ENCODE data around the gene SMARCA2.
A peak's percentile ranks its signal among the peaks of the same experiment; 100 is the strongest.

SMARCA2 gene

DNA sequence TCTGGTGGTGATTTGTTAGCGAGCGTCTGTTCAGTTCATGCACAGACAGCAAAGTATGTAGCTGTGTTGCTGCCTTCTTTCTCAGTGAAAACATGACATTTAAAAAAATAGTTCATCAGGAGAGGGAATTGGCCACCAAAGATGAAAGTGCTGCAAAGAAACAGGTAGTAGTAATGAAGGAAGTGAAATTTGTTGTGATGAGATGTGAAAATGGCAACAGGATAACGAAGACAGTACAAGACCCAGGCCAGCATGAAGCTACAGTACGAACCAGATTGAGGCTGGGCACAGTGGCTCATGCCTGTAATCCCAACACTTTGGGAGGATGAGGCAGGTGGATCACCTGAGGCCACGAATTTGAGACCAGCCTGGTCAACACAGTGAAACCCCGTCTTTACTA is 136.0 kb downstream of the SMARCA2 start:
- DNase-seq: no peak

DNA sequence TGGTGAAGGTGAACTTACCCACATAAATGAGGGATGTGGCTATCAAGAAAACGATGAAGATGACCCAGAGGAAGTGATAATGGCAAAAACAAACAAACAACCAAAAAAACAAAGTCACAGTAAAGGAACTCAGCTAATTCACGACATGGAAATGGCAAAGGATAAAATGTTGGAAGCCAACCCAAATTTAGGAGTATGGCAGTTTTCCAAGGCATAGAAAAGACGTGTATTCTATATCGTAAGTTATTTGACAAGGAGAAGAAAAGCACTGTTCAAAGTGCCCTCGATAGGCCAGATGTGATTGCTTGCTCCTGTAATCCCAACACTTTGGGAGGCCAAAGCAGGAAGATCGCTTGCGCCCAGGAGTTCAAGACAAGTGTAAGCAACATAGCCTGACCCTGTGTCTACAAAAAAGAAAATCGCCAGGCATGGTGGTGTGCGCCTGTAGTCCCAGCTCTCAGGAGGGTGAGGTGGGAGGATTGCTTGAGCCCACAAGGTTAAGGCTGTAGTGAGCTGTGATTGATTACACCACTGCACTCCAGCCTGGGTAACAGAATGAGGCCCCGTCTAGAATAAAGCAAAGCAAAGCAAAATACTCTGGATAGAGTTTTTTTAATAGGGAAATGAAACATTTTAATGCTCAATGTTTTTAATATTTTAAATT is 138.0 kb downstream of the SMARCA2 start:
- no peak for DNase-seq

DNA sequence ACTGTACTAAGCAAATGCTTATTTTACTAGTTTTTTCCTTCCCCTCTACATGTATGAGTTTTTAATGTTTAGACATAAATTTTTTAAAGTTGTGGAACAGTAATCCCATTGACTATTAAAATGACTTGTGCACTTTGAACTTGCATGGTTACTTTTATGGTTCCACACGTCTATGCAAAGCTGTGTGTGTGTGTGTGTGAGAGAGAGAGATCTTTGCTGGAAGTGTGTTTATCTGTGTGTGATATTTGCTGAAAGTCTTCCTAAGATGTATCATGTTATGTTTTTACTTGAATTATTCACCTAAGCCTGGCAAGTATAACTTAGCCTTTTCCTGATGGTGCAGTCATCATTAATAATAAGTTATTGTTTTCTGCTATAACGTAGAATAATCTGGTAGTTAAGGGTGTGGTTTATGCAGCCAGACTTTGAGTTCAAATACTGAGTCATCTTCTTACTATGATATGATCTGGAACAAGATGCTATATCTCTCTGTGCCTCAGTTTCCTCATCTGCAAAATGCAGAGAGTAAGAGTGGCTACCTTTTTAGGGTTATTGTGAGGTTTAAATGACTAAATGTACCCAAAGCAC is 138.6 kb downstream of the SMARCA2 start:
- no peak for DNase-seq

DNA sequence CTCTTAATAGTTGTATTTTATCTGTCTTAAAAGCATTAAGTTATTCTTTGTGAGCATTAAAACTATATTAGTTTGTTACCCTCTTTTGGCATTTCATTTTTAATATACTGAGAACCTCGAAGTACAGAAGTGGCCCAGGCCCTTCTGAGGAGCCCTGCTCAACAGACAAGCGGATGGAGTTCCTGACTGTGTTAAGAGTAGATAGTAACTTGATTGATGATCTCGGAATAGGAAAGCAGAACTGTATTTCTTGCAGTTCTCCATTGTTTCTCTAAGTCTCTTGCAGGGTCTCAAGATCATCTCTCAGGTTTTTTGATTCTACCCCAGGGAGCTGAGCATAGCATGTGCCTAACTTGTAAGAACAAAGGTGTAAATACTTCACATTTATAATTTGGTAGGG is 139.6 kb downstream of the SMARCA2 start:
- DNase-seq: no peak

DNA sequence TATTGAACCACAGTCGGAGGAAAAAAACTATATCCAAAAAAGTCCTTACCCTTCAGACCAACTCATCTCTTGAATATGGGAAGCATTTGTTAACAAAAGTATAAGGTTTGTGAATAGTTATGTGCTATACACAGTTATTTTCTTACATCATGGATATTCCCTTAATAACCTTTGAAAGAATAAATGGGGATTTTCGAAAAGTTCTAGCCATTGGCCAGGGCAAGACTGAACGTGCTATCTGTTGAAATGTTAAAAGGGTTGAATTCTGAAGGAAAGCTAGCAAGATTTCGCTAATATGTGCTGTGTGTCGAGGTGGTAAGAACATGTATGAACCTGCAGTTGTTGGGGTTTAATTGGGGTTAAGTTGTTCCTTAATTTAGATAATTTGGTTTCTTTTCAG is 140.8 kb downstream of the SMARCA2 start:
- DNase-seq: no peak

DNA sequence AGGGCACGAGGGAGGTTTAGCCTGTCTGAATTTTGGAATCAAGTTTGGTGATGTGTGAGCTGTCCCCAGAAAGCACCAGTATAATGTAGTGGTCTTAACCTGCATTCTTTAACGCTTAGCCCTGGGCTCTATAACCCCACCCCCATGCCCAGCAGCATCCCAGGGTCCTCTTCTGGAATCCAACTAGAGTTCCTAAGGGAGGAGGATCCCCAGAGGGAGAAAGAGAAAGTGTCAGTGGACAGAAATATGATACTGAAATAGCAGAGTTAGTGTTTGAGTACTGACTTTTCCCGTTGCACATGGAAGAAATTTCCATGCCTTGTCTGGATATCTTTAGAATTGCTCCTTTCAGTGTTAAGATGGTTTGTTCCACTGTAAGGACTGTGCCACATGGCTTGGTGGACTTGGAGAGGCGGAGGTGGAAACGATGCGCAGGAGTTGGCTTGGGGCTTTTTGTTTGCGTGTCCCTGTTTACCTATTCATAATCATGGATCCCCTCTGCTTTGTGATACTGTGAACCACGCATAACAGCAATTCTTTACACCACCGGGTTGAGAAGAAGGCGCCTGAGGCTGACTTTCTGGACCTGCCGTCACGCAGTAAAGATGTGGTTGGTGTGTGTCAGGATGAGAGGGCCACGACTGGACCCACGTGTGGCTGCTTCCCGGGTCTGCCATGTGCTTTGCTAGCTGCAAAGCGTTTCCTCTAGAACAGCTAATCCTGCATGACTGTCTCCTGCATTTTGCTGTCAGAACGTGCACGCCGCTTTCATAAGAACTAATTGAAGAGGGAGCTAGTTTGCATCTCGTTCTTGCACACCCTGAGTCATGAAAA is 142.3 kb downstream of the SMARCA2 start:
- DNase-seq: peak; percentile 13

DNA sequence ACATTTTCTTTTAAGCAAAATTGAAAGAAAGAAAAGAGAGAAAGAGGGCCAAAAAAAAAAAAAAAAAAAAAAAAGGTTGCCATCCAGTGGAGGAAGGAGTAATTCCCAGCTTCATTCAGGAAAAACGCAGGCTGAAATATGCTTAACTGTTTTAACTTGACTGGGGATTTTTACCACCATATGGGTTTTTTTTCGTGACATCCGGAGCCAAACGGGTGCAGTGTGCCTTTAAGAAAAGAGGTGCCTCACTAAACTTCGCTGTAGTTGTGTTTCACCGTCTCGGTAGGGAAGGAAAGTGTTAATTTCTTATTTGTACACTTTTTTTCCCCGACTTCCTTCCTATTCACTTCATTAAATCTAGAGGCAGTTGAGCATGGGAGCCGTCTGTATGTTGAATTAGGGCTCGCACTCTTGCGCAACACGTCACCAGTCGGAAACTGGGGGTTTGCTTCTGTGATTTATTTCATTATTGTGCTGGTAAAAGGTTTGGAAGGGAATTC is 143.0 kb downstream of the SMARCA2 start:
- peak; percentile 65 for DNase-seq

DNA sequence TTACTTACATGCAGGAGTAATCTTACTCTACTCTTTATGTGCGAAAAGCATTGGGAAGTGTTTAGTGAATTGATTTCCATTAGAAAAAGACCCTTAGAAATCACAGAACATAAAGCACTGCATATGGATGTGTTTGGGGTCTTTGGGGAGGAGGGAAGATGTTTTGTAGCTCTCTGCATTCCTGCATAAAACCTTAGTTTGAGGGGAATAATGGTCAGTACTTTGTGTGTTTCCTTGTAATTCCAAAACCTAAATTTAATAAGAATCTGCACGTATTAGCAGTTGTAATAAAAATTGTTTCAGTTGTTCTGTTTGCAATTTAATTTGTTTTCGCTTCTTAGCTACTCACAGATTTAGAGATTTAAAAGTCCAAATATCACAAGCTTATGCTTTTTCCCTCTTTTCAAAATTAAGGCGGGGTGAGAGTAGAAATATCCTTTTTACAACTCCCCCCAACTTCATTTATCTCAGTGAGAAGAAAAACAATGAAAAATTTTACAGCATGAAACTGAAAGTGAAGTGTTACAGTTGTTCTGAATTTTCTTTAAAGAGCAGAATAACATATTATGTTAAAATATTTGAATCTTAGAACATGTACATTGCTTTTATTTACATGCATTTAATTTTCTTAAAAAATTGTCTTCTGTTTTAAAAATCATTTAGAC is 143.8 kb downstream of the SMARCA2 start:
- no peak for DNase-seq

DNA sequence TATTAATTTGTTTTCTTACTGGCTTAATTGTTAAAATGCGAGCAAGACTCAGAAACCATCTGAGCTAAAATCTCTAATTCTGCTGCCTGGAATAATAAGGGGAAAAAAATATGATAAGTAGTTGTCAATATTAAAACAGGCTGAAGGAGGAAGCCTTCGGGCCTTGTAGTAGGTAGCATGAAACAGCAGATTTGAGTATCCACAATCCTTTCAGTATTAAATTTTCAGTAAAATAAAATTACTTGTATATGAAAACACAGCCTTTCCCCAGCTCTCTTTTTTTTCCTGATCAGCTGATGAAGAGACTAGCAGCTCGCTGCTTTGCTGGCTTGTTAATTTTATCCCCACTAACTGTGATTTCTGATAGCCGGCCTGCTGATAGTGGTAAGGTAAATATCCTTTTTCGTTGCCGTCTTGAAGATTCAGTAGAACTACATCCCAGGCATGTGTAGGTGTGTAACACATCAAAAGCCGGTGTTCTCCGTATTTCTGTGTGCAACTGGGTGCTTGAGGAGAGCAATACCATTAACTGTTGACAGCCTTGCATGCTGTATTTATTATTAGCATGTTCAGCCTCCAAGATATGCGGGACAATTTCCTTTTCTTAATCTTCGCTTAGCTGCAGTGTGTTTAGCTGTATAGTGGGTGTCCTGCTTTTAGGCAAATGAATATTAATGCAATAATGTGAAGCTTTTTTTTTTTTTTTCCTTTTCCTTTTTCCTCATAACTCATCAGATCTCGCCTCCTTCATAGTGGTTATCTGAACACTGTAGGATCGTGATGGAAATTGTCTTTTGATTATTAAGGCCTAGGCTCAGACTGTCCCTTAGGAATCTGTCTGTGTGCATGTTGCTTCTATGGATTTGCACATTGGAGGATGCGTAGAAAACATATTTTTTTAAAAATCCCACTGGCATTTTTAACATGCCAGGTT is 144.6 kb downstream of the SMARCA2 start:
- no peak for DNase-seq

DNA sequence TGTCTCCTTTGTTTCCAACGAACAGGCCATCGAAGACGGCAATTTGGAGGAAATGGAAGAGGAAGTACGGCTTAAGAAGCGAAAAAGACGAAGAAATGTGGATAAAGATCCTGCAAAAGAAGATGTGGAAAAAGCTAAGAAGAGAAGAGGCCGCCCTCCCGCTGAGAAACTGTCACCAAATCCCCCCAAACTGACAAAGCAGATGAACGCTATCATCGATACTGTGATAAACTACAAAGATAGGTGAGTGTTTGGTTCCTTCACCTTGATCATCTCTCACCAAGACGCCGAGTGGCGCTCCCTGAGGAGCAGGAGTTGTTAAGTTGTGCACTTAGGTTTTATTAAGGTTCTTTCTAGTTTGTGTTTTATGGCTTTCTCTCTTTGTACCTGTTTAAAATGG is 146.5 kb downstream of the SMARCA2 start:
- no peak for DNase-seq

DNA sequence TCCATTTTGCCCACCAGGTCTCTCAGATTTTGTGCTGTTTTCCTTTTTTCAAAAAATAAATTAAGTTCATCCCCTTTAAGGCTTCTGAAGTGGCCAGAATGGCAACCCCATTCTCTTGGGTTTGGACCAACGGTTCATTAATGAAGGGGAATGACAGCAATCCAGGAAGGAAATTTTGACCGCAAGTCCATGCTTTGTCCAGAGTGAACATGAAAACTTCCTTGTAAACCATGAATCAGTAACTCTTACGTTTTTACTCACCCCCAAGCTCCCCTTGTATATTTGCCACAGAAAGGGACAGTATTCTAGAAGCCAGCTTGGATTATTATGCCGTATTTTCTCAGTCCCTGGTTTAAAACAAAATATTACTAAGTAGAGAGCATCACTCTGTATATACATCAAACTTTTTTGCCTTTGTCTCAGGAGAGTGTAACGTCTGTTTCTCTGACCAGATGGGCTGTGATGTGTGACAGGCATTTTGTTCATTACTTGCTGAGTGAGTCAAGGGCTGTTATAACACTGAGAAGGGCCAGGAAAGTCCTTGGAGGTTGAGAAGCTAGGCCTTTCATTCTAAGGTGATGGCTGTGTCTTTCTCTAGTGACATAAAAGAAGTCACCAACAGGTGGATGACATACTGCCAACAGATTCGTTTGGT is 148.2 kb downstream of the SMARCA2 start:
- DNase-seq: no peak

DNA sequence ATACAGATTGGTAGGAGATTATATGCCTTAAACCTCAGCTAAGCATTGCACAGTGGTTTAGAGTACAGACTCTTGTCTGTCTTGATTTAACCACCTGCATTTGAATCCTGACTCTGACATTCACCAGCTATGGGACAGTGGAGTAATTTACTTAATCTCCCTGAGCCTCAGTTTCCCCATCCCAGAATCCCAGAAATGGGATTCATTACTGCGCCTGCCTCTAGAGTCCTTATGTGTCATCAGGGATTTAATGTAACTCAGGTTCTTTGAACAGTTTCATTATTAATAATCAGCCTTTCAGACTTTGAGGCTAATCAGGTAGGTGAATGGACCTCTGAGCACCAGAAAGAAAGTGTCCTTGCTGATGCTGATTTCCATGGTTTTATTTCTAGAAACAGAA is 149.1 kb downstream of the SMARCA2 start:
- no peak for DNase-seq

DNA sequence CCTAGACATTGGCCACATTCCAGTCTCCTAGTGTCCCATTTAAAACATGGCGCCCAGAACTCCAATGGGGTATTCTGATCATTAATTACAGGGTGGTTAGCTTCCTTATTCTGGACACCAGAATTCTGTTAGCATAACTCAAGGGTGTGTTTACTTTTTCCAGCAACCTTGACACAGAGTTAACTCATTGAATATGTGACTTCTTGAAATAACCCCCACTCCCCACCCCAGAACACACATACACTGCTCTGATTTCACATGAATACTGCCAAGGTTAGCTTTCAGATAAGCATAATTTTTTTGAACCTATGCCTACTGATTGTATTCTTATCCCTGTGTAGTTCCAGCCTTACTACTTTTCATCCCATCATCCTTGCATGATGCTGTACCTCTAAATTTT is 151.1 kb downstream of the SMARCA2 start:
- no peak for DNase-seq

DNA sequence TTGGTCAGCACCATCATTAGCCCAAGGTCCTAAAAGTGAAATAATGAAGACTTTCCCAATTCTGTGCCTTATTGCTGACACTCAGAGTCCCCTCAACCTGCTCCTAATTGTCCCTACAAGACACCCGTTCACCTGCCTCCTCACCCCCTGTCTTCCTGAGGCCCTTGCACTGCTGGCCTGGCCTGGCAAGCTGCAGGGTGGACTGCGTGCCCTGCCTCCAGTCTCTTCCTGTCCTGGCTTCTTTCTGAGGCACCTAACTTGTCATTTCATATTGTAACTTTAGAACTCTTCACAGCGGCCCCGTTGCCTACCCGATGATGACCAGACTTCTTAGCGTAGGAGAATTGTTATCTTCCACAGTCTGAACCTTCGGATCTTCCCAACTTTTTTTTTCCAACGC is 153.9 kb downstream of the SMARCA2 start:
- DNase-seq: no peak

DNA sequence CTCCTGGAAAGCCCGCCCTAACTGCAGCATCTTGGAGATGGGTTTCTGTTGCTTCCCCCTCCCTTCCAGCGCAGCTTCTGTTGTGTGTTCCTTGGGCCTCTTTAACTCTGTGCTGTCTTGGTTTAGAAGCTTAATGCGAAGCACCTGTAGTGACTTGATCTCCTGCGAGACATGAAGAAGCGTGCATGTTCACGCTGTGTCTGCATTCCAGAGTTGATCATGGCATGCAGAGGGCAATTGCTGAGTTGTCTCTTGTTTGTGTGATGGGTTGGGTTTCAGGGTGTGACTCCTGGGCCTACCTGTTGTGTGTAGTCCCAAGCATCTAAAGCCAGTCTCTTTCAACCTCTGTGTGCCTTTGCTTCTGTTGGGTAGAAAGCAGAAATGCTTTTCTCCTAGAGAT is 155.6 kb downstream of the SMARCA2 start:
- no peak for DNase-seq

DNA sequence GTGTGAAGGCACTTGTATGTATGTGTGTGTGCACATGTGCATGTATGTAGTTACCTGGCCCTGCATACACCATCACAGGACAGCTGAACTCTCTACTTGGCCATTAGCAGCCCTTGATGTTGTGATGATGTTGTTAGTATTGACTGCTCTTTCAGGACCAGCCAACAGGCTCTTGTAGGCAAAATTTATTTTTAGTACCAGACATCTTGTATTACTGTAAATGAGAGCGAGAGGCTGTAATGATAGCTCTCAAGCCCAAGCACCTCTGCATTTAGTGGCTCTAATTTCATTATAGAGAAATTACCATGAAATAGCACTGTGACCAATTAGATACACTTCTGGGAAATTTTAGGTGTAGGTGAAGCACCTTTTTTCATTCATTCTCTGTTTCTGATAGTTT is 158.0 kb downstream of the SMARCA2 start:
- DNase-seq: no peak

DNA sequence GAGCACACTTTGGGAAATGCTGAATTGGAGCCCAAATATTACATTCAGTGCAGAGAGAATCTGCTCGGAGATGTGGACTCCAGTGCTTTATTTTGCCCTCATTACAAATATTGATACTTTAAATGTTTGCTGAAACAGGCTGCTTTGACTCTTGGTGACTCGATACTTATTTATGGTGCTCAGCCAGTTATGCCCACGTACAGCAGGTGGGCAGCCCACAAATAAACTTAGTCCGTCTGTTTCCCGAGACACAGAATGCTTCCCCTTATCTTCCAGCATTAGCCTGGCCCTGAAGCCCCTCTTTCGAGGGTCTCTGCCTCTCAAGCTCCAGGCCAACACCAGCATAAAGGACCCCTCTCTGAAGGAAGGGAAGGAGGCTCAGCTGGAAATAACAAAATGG is 158.7 kb downstream of the SMARCA2 start:
- DNase-seq: no peak

DNA sequence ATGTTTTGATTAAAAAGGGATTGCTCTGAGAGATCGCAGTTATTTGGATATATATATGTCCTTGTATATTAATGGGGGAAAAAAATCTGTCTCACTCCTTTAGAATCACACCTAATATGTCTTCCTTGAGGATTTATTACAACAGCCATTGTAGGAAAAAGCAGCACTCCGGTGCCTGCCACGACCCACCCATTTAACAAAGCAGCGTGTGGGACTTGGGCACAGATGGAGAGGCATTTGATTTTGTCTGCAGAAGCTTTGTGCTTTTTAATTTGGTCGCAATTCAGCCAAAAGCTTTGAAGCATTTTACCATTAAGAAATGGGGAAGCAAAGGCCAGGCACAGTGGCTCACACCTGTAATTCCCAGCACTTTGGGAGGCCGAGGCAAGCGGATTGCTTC is 159.2 kb downstream of the SMARCA2 start:
- DNase-seq: no peak

DNA sequence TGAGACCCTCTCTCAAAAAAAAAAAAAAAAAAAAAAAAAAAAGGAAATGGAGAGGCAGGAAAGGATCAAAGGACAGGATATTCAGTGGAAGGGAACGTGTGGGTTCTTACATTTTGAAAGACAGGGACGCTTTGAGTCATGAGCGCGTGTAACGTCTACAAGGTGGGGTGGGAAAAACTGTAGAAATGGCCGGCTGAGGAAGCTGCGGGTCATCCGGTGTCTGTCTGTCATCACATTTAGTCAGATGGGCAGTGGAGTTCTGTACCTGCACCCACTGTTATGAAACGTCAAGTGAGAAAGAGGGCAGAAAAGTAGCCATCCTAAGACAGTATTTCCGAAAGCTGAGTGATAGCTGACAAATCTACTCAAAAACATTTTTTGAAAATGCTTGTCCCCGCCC is 159.8 kb downstream of the SMARCA2 start:
- no peak for DNase-seq

DNA sequence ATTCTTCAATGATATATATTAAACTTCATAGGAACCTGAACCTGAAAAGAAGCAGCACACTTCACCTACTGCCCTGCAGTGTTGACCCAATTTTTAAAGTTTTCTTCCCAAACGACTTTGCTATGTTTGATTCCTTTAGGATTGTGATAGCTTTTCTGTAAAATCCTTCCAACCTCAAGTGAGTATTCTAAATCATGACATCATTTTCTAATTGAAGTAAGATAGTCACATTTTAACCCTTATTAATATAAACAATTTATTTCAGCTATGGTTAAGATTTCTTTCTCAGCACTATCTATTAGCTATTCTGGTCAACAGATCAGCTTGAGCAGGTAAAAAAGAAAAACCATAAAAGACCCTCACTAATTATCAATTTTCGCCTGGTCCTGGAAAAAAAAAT is 162.0 kb downstream of the SMARCA2 start:
- no peak for DNase-seq

DNA sequence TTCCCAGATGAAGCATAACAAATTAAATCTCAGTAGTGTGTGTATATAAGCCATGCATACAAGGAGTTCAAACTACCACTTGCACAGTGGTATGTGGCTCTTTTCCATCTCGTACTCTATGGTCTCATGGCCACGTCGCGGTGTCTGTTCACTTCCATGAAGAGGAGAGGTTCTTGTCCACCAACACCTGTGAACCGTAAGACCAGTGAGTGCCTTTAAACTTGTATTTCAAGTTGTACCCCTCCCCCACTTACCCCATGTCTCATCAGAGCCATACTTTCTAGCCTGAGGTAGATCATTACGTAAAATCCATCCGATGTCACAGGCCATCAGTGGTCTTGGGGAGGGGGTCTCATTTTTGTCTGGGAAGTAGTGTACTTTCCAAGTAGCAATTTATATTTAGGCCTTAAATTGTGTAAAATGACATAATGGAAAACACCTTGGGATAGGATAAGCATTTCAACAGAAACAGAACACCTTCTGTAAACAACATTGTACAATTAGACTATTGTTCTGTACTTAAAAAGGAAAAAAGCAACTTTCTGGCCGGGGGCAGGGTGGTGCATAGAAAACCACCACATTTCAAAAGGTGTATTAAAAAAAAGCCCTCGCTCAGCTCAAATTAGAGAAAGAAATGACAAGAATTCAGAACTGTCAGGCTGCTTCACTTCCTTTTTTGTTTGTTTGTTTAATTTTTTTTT is 163.0 kb downstream of the SMARCA2 start:
- no peak for DNase-seq

All from central memory CD4-positive, alpha-beta T cell (primary cell).